Measurements from ENCODE around the gene GKN2.

- TF ChIP-seq, protein P1, sequence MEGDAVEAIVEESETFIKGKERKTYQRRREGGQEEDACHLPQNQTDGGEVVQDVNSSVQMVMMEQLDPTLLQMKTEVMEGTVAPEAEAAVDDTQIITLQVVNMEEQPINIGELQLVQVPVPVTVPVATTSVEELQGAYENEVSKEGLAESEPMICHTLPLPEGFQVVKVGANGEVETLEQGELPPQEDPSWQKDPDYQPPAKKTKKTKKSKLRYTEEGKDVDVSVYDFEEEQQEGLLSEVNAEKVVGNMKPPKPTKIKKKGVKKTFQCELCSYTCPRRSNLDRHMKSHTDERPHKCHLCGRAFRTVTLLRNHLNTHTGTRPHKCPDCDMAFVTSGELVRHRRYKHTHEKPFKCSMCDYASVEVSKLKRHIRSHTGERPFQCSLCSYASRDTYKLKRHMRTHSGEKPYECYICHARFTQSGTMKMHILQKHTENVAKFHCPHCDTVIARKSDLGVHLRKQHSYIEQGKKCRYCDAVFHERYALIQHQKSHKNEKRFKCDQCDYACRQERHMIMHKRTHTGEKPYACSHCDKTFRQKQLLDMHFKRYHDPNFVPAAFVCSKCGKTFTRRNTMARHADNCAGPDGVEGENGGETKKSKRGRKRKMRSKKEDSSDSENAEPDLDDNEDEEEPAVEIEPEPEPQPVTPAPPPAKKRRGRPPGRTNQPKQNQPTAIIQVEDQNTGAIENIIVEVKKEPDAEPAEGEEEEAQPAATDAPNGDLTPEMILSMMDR (IDR thresholded peaks at IDR 0.05): no peak
- TF ChIP-seq, protein P2, sequence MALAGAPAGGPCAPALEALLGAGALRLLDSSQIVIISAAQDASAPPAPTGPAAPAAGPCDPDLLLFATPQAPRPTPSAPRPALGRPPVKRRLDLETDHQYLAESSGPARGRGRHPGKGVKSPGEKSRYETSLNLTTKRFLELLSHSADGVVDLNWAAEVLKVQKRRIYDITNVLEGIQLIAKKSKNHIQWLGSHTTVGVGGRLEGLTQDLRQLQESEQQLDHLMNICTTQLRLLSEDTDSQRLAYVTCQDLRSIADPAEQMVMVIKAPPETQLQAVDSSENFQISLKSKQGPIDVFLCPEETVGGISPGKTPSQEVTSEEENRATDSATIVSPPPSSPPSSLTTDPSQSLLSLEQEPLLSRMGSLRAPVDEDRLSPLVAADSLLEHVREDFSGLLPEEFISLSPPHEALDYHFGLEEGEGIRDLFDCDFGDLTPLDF (CRISPR knock-in tag; IDR thresholded peaks at IDR 0.05): no peak
- TF ChIP-seq, protein P3, sequence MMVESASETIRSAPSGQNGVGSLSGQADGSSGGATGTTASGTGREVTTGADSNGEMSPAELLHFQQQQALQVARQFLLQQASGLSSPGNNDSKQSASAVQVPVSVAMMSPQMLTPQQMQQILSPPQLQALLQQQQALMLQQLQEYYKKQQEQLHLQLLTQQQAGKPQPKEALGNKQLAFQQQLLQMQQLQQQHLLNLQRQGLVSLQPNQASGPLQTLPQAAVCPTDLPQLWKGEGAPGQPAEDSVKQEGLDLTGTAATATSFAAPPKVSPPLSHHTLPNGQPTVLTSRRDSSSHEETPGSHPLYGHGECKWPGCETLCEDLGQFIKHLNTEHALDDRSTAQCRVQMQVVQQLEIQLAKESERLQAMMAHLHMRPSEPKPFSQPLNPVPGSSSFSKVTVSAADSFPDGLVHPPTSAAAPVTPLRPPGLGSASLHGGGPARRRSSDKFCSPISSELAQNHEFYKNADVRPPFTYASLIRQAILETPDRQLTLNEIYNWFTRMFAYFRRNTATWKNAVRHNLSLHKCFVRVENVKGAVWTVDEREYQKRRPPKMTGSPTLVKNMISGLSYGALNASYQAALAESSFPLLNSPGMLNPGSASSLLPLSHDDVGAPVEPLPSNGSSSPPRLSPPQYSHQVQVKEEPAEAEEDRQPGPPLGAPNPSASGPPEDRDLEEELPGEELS (CRISPR knock-in tag; IDR thresholded peaks at IDR 0.05): no peak
- TF ChIP-seq USF2 (CRISPR knock-in tag; IDR thresholded peaks at IDR 0.05): no peak
- no peak for TF ChIP-seq SMAD3 (CRISPR knock-in tag; IDR thresholded peaks at IDR 0.05; ENCODE audit: borderline replicate concordance)
- no peak for TF ChIP-seq TEAD1 (CRISPR knock-in tag; IDR thresholded peaks at IDR 0.05)
- no peak for TF ChIP-seq FOXP1 (CRISPR knock-in tag; IDR thresholded peaks at IDR 0.05; ENCODE audit: borderline replicate concordance)
- no peak for TF ChIP-seq GTF2I (CRISPR knock-in tag; conservative IDR thresholded peaks at IDR 0.05)
- no peak for TF ChIP-seq ZNF138 (CRISPR knock-in tag; conservative IDR thresholded peaks at IDR 0.05)
These were observed 35.5 kb downstream of the GKN2 start for GRCh38 chr2:68917034-68917718.

All from WTC11 (cell line).